Thyroid gland (tissue), 4 donors: ENCODE results near the gene SH3D19. TPM values are rescaled to one million over a fixed set of nuclear protein-coding genes. Genes with fewer than 3 reads are reported as not detected.

ENCODE experiments used
- DNase-seq, 2 donors: peaks; one replicate each; pipeline ENCODE4 v3.0.0-alpha.2; 2019
- H3K27ac ChIP-seq, 3 donors: fragments of 200-600 bp; sonication (generic); 1 replicate in 2 of 3; 2 replicates in 1 of 3; pipeline ENCODE4 v1.5.1; 2016 to 2019; ENCODE audit warnings: mild to moderate bottlenecking in 1 of 3, moderate library complexity in 1 of 3
- H3K27me3 ChIP-seq: fragments of 200-600 bp; sonication (generic); one replicate; pipeline ENCODE4 v1.5.1; 2019
- H3K36me3 ChIP-seq, 2 donors: fragments of 200-600 bp; sonication (generic); one replicate each; pipeline ENCODE4 v1.5.1; 2016 to 2019
- H3K4me1 ChIP-seq, 2 donors: fragments of 200-600 bp; sonication (generic); one replicate each; pipeline ENCODE4 v1.5.1; 2017 to 2019
- H3K4me3 ChIP-seq, 3 donors: fragments of 200-600 bp; sonication (generic); replicated peaks in 1 of 3; 1 replicate in 2 of 3; 2 replicates in 1 of 3; pipeline ENCODE4 v1.5.1; 2016; ENCODE audit warnings: mild to moderate bottlenecking in 1 of 3
- H3K9me3 ChIP-seq: fragments of 200-600 bp; sonication (generic); one replicate; pipeline ENCODE4 v1.5.1; 2017
- POLR2A ChIP-seq, 2 donors: fragments of 450-650 bp; IDR thresholded peaks; one replicate each; pipeline ENCODE4 v1.6.1; 2017; ENCODE audit warnings: antibody characterized with exemption in 2 of 2, mild to moderate bottlenecking in 2 of 2, moderate library complexity in 1 of 2
- intact Hi-C: fragments of 100-400 bp; cut with DNase I; formaldehyde crosslinking; loops from one replicate; pipeline ENCODE4 v1.15.1; 2023
- small RNA-seq: library from RNA; depleted of rRNA; stranded (forward); fragments of <200 nt; gene quantifications from one replicate; pipeline ENCODE3, GENCODE V24; 2016
- total RNA-seq, 4 donors: library from RNA; depleted of rRNA; stranded (reverse); fragments of >200 nt; gene quantifications; one replicate each; pipeline ENCODE4 v1.2.3, GENCODE V29; 2016

SH3D19 gene
- total RNA-seq, 4 donors from 2014 or later = 82.0 to 143 (median 113) TPM

DNA sequence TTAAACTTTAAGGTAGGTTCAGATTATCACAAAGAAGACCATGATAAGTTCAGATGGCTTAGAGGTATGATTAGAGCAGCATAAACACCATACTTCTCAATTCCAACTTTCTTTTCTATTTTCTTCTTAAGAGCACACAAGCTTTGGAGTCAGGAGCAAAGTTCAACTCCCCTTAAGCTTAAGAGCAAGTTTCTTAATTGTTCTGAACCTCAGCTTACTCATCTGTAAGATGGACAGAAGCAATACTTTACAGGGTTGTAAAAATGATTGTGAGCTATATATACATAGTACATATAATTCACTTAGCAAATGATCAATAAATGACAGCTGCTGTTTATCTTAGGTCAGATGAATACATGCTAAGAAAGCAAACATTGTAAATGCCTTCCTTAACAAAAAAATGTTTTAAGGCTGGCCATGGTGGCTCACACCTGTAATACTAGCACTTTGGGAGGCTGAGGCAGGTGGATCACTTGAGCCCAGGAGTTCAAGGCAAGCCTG lies 250.9 kb downstream of the SH3D19 start:
- H3K4me1 ChIP-seq = no peaks in the 10 kb centered on the region
- no peak for DNase-seq
- no peak overlapping the region for H3K4me3 ChIP-seq
- no peaks in the 10 kb centered on the region for H3K9me3 ChIP-seq
- no peaks in the 10 kb centered on the region for H3K36me3 ChIP-seq
- no peak for TF ChIP-seq POLR2A (IDR thresholded peaks at IDR 0.05)
- intact Hi-C loops = no loop called here
- H3K27me3 ChIP-seq = no peaks in the 10 kb centered on the region
- H3K27ac ChIP-seq = no peak overlapping the region

Small RNAs within 50 kb of the gene (small RNA-seq; reads per million reads assigned to genes)
- gene AC104819.2 (not detected), gene RNU6-1282P (not detected), gene SNORD73A (not detected), gene SNORD73B (0.56 reads per million)

Other genes starting within 250 kb of the SH3D19 start
- gene RPS3A, start 226.0 kb downstream of the SH3D19 start, total RNA-seq = 1,000 to 10,000 TPM; 2,907 to 6,038 (median 3,041) TPM
- gene PRSS48, start 48.4 kb downstream of the SH3D19 start, total RNA-seq = not detected
- gene FHIP1A, start 83.6 kb upstream of the SH3D19 start, total RNA-seq = 10 to 100 TPM; 27.3 to 76.6 (median 57.1) TPM